Brain microvascular endothelial cell (primary cell): Measurements from ENCODE around the gene GULP1.

Experiments
- DNase-seq: peaks from one replicate; pipeline ENCODE4 v3.0.0-alpha.2; 2020
- H3K27ac ChIP-seq: fragments of 250-450 bp; sonication (Bioruptor Pico); 2 replicates; pipeline ENCODE4 v1.5.1; 2020; ENCODE audit warnings: mild to moderate bottlenecking, moderate library complexity
- H3K27me3 ChIP-seq: fragments of 250-450 bp; sonication (Bioruptor Pico); replicated peaks from 2 replicates; pipeline ENCODE4 v1.5.1; 2020; ENCODE audit warnings: mild to moderate bottlenecking
- H3K36me3 ChIP-seq: fragments of 250-450 bp; sonication (Bioruptor Pico); replicated peaks from 2 replicates; pipeline ENCODE4 v1.5.1; 2020; ENCODE audit warnings: mild to moderate bottlenecking
- H3K4me3 ChIP-seq: 2 replicates; pipeline ENCODE4 v1.5.1; 2011; ENCODE audit warnings: low read depth, mild to moderate bottlenecking, control low read depth, low read length, moderate library complexity
- CTCF ChIP-seq: IDR thresholded peaks from 2 replicates; pipeline ENCODE4 v1.5.1; 2011; ENCODE audit warnings: low read depth, mild to moderate bottlenecking, moderate library complexity, low read length, control low read depth, inconsistent platforms; ENCODE audit errors: missing control alignments
- in situ Hi-C: cut with HindIII; loops from 2 replicates; pipeline ENCODE4 v1.10.0; 2017; ENCODE audit warnings: low sequenced_read_pairs, low pct_ligation_motif_present

The GULP1 gene

GRCh38 chr2:188328419-188328818 lies 36.7 kb downstream of the GULP1 start:
- no peaks in the 10 kb centered on the region for H3K36me3 ChIP-seq
- in situ Hi-C loops: no loop called here
- H3K4me3 ChIP-seq: no peak overlapping the region
- no peak overlapping the region for H3K27ac ChIP-seq
- no peak for TF ChIP-seq CTCF
- DNase-seq: no peak
- H3K27me3 ChIP-seq: no peaks in the 10 kb centered on the region

DNA sequence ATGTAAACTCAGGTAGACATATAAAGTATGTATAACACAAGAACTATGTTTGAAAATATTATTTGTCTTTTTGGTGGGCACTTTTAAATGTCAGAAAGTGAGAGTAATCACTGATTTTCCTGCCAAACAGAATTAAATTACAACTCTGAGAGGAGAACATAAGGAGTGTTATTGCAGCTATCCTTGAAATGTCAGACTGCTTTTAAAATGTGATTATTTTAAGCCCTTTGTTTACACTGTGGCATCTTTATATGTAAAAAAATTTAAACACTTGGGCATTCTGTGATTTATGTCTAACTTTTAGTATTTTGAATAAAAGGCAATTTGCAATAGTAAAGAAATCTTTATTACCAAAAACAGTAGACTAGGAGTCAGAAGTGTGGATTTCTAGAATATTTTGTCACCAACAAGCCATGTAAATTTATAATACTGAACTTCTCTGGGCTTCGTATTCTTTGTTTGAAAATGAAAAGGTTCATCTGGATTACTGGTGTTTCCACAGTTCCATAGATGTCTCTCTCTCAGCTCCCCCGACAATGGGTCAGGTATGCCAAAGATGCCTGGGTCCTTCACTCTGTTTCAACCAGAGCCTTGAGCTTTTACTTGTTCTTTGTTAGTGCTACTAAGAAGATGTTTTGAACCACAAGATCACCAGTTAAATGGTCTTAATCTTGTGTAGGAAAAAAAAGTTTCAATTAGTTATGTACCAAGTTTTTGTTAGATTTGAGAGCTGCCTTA lies 38.8 kb downstream of the GULP1 start:
- no peak overlapping the region for H3K4me3 ChIP-seq
- H3K36me3 ChIP-seq: no peaks in the 10 kb centered on the region
- H3K27me3 ChIP-seq: no peaks in the 10 kb centered on the region
- in situ Hi-C loops: no loop called here
- no peak for TF ChIP-seq CTCF
- H3K27ac ChIP-seq: no peak overlapping the region
- DNase-seq: no peak

DNA sequence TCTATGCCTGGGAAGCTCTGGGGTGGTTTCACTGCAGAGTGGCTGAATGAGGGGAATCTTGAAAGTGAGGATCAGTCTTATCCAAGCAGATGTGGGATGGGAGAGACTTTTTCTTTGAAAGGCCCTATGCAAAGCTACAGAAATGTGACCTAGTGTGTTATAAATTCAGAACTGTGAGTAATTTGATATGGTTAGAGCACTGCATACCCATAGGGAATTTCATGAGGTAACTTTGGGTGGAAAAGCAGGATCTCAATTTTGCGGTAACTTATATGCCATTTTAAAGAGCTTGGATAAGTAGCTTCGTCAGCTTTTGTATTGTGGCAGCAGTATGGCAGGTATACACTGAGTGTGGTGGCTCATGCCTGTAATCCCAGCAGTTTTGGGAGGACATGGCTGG lies 40.9 kb downstream of the GULP1 start:
- no peak for TF ChIP-seq CTCF

GRCh38 chr2:188333751-188334524 lies 42.3 kb downstream of the GULP1 start:
- Histone ChIP-seq H3K27ac (no peak overlapping the region), H3K27me3 (no peaks in the 10 kb centered on the region), H3K36me3 (no peaks in the 10 kb centered on the region), H3K4me3 (no peak overlapping the region)
- in situ Hi-C loops: no loop called here
- TF ChIP-seq CTCF: no peak
- no peak for DNase-seq

More for the DNA sequence above, 40.9 kb downstream of the GULP1 start:
- in situ Hi-C loops: no loop called here
- Histone ChIP-seq H3K36me3 (no peaks in the 10 kb centered on the region), H3K27me3 (no peaks in the 10 kb centered on the region), H3K4me3 (no peak overlapping the region), H3K27ac (no peak overlapping the region)
- DNase-seq: no peak

- Histone ChIP-seq H3K27ac (no peak overlapping the region), H3K27me3 (no peaks in the 10 kb centered on the region), H3K36me3 (no peaks in the 10 kb centered on the region), H3K4me3 (no peak overlapping the region)
- no peak for DNase-seq
- TF ChIP-seq CTCF: no peak
- in situ Hi-C loops: no loop called here
Observed at GRCh38 chr2:188338463-188338862, 46.8 kb downstream of the GULP1 start.
